ENCODE measurements around the gene PTPRJ.

PTPRJ gene

GRCh38 chr11:48066881-48067800, 86.8 kb downstream of the PTPRJ start:
- no peak for DNase-seq (ENCODE audit: low read depth in 2 of 2)

GRCh38 chr11:48073031-48073861, 92.9 kb downstream of the PTPRJ start:
- DNase-seq (ENCODE audit: low read depth in 2 of 2) = no peak

- DNase-seq (ENCODE audit: low read depth in 2 of 2) = no peak
These were observed 94.2 kb downstream of the PTPRJ start for GRCh38 chr11:48074425-48075181.

- DNase-seq (ENCODE audit: low read depth in 2 of 2) = no peak
These were observed 95.3 kb downstream of the PTPRJ start for GRCh38 chr11:48075637-48076036.

GRCh38 chr11:48077251-48077650, 96.9 kb downstream of the PTPRJ start:
- no peak for DNase-seq (ENCODE audit: low read depth in 2 of 2)

- no peak for DNase-seq (ENCODE audit: low read depth in 2 of 2)
These were observed 98.3 kb downstream of the PTPRJ start for GRCh38 chr11:48078689-48079088.

GRCh38 chr11:48079596-48079995, 99.2 kb downstream of the PTPRJ start:
- no peak for DNase-seq (ENCODE audit: low read depth in 2 of 2)

GRCh38 chr11:48080301-48080861, 100.0 kb downstream of the PTPRJ start:
- no peak for DNase-seq (ENCODE audit: low read depth in 2 of 2)

- DNase-seq (ENCODE audit: low read depth in 2 of 2) = no peak
These were observed 101.0 kb downstream of the PTPRJ start for GRCh38 chr11:48081151-48082010.

- no peak for DNase-seq (ENCODE audit: low read depth in 2 of 2)
These were observed 102.4 kb downstream of the PTPRJ start for GRCh38 chr11:48082771-48083170.

GRCh38 chr11:48083421-48083820, 103.1 kb downstream of the PTPRJ start:
- DNase-seq (ENCODE audit: low read depth in 2 of 2) = no peak

GRCh38 chr11:48085688-48086087, 105.3 kb downstream of the PTPRJ start:
- no peak for DNase-seq (ENCODE audit: low read depth in 2 of 2)

GRCh38 chr11:48087422-48087821, 107.1 kb downstream of the PTPRJ start:
- DNase-seq (ENCODE audit: low read depth in 2 of 2) = no peak

GRCh38 chr11:48087974-48088681, 107.8 kb downstream of the PTPRJ start:
- DNase-seq (ENCODE audit: low read depth in 2 of 2) = no peak

- DNase-seq (ENCODE audit: low read depth in 2 of 2) = no peak
These were observed 108.3 kb downstream of the PTPRJ start for GRCh38 chr11:48088682-48089050.

- no peak for DNase-seq (ENCODE audit: low read depth in 2 of 2)
These were observed 109.8 kb downstream of the PTPRJ start for GRCh38 chr11:48090174-48090573.

- no peak for DNase-seq (ENCODE audit: low read depth in 2 of 2)
These were observed 111.2 kb downstream of the PTPRJ start for GRCh38 chr11:48091426-48092102.

- DNase-seq (ENCODE audit: low read depth in 2 of 2) = no peak
These were observed 113.0 kb downstream of the PTPRJ start for GRCh38 chr11:48093323-48093722.

- DNase-seq (ENCODE audit: low read depth in 2 of 2) = no peak
These were observed 113.7 kb downstream of the PTPRJ start for GRCh38 chr11:48093795-48094642.

Data from stimulated activated CD4-positive, alpha-beta T cell treated with anti-CD3 and anti-CD28 coated beads, Interleukin-4, amount 100 ng/mL, for 48 hours (primary cell).